ENCODE results near the gene PP2D1.

- TF ChIP-seq SUZ12 (IDR thresholded peaks at IDR 0.05; ENCODE audit: extremely low read depth, insufficient read depth, insufficient read length), result no peak
- TF ChIP-seq YY1 (IDR thresholded peaks at IDR 0.05; ENCODE audit: insufficient read depth, insufficient read length), result no peak
These were observed 47.9 kb upstream of the PP2D1 start for GRCh38 chr3:20059929-20060328.

Measured in NT2/D1 (cell line).